ENCODE measurements around the gene GALNT18. TPM values are rescaled to one million over a fixed set of nuclear protein-coding genes. Genes with fewer than 3 reads are reported as not detected.

Gene GALNT18
- total and polyA plus RNA-seq, 2 donors: 7.9 to 16.1 TPM

DNA sequence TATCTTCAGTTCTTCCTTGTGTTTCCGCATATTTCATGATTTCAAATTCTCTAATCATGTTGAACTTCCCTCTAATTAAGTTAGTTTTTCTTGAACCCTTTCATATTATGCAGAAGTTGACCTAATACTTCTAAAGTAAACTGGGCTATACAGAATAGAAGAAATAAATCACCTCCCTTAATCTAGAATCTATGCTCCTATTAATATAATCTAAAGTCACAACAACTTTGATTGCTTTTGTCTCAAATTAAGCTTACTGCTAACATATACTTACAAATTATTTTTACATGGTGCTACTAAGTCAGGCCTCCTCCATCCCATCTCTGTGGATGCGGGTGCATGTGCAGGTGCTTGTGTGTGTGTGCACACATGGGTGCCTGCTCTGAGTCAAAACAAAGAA, 241.5 kb downstream of the GALNT18 start:
- H3K36me3 ChIP-seq (ENCODE audit: control insufficient read depth in 2 of 2, insufficient read depth in 2 of 2, low read length in 1 of 2): no peaks in the 10 kb centered on the region
- no peaks in the 10 kb centered on the region for H3K27me3 ChIP-seq (ENCODE audit: control insufficient read depth in 2 of 2, insufficient read depth in 1 of 2, low read length in 1 of 2)
- H3K9me3 ChIP-seq (ENCODE audit: control insufficient read depth in 2 of 2, insufficient read depth in 1 of 2, low read length in 1 of 2): no peaks in the 10 kb centered on the region
- H3K27ac ChIP-seq (ENCODE audit: low read depth in 1 of 2, low read length in 1 of 2): no peak overlapping the region
- no peaks in the 10 kb centered on the region for H3K4me1 ChIP-seq (ENCODE audit: control insufficient read depth in 2 of 2, insufficient read depth in 2 of 2, low read length in 2 of 2)
- no peak overlapping the region for H3K4me3 ChIP-seq (ENCODE audit: low read length in 2 of 2)
- whole genome bisulfite sequencing: 95% methylated on average over 2 of the region's 2 CpGs
- no peak for DNase-seq (ENCODE audit: low read depth in 6 of 9, low spot score in 9 of 9)

DNA sequence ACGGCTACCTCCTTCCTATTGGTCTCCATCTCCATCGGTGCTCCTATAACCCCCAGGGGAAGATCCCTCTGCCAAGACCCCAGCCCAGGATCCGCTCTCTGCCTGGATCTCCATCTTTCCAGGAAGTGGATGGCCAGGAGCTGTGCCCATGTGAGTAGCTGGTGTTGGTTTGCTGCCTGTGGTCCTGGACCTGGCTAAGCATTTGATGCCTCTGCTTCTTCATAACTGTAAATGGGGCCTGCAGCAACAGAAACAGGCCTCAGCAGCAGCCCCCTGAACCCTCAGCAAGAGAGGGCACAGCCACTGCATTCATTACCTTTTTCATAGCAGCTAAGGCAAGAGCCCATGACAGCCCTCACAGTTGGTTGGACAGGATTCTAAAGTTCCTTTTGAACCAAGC, 242.1 kb downstream of the GALNT18 start:
- DNase-seq (ENCODE audit: low read depth in 6 of 9, low spot score in 9 of 9): no peak
- H3K9me3 ChIP-seq (ENCODE audit: control insufficient read depth in 2 of 2, insufficient read depth in 1 of 2, low read length in 1 of 2): no peaks in the 10 kb centered on the region
- no peaks in the 10 kb centered on the region for H3K27me3 ChIP-seq (ENCODE audit: control insufficient read depth in 2 of 2, insufficient read depth in 1 of 2, low read length in 1 of 2)
- no peak overlapping the region for H3K27ac ChIP-seq (ENCODE audit: low read depth in 1 of 2, low read length in 1 of 2)
- H3K4me1 ChIP-seq (ENCODE audit: control insufficient read depth in 2 of 2, insufficient read depth in 2 of 2, low read length in 2 of 2): no peaks in the 10 kb centered on the region
- H3K36me3 ChIP-seq (ENCODE audit: control insufficient read depth in 2 of 2, insufficient read depth in 2 of 2, low read length in 1 of 2): no peaks in the 10 kb centered on the region
- WGBS: 93% methylated on average over 3 of the region's 3 CpGs
- no peak overlapping the region for H3K4me3 ChIP-seq (ENCODE audit: low read length in 2 of 2)

DNA sequence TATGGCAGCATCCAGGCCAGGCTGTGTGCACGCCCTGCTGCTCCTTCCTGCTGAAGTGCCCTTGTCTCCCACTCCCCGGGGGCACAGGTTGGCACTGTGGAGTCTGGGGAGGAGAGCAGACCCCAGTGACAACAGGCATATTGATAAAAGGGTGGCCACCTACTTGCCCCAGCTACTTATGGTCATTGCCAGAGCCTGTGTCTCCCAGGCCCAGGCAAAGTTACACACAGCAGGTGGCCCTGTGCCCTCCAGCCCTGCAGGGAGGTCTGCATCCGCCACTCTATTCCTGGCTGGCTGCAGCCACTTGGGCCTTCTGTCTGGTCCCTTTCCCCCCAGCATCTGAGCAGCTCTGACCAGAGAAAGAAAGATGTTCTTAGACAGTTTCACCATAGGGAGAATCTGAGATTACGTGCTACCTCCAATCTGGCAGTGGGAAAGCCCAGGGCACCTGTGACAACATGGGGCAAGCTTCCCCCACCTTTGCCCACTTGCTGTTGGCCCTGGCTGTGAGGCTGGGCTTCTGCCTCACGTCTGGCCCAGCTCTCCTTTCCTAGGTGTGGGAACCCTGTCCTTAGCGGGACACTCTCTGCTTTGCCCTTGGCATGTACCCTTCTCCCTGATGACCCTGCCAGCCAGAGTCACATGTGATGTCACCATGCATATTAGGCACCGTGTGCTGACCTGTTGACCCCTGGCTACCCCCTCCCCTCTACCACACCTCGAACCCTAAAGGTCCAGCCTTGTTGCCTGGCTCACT, 243.4 kb downstream of the GALNT18 start:
- no peaks in the 10 kb centered on the region for H3K9me3 ChIP-seq (ENCODE audit: control insufficient read depth in 2 of 2, insufficient read depth in 1 of 2, low read length in 1 of 2)
- H3K27me3 ChIP-seq (ENCODE audit: control insufficient read depth in 2 of 2, insufficient read depth in 1 of 2, low read length in 1 of 2): no peaks in the 10 kb centered on the region
- H3K4me3 ChIP-seq (ENCODE audit: low read length in 2 of 2): no peak overlapping the region
- no peak for DNase-seq (ENCODE audit: low read depth in 6 of 9, low spot score in 9 of 9)
- WGBS: 91% methylated on average over 8 of the region's 8 CpGs
- H3K27ac ChIP-seq (ENCODE audit: low read depth in 1 of 2, low read length in 1 of 2): no peak overlapping the region
- no peaks in the 10 kb centered on the region for H3K4me1 ChIP-seq (ENCODE audit: control insufficient read depth in 2 of 2, insufficient read depth in 2 of 2, low read length in 2 of 2)
- no peaks in the 10 kb centered on the region for H3K36me3 ChIP-seq (ENCODE audit: control insufficient read depth in 2 of 2, insufficient read depth in 2 of 2, low read length in 1 of 2)

DNA sequence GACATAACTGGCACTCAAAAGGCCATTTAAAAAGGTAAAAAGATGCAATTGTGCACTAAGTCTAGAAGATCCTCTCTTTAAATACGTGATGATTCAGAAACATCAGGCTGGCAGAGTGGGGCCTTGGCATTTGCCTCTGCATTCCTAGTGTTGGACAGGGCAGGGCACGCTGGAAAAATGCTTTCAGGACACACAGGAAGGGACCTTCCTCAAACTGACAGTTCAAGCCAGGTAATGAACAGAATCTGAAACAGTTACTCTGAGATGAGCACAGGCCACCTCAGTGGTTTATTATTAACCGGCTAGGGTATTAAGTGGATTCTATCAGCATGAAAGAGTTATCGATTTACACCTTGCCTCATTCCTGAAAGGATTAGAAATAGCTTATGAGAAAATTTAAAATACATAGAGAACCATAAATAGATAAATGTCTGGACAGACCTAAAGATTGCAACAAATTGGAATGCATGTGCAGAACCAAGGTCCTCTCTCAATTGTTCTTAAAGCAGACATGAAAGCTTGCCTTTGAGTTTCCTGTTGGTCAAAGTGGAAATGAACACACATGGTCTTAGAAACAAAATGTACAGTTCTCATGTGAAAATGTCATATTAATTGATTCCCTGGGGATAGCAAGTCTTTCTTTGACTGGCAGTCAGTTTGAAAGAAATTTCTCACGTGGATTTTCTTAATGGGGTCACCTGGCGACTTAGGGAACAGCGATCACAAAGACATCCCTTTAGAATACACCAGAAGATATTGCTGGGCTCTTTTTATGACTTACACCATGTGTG, 247.3 kb downstream of the GALNT18 start:
- DNase-seq (ENCODE audit: low read depth in 6 of 9, low spot score in 9 of 9): no peak
- Histone ChIP-seq H3K27ac (ENCODE audit: low read depth in 1 of 2, low read length in 1 of 2) (no peak overlapping the region), H3K27me3 (ENCODE audit: control insufficient read depth in 2 of 2, insufficient read depth in 1 of 2, low read length in 1 of 2) (no peaks in the 10 kb centered on the region), H3K4me3 (ENCODE audit: low read length in 2 of 2) (no peak overlapping the region), H3K36me3 (ENCODE audit: control insufficient read depth in 2 of 2, insufficient read depth in 2 of 2, low read length in 1 of 2) (no peaks in the 10 kb centered on the region), H3K9me3 (ENCODE audit: control insufficient read depth in 2 of 2, insufficient read depth in 1 of 2, low read length in 1 of 2) (no peaks in the 10 kb centered on the region), H3K4me1 (ENCODE audit: control insufficient read depth in 2 of 2, insufficient read depth in 2 of 2, low read length in 2 of 2) (no peaks in the 10 kb centered on the region)
- 95% methylated on average over 7 of the region's 7 CpGs for WGBS

DNA sequence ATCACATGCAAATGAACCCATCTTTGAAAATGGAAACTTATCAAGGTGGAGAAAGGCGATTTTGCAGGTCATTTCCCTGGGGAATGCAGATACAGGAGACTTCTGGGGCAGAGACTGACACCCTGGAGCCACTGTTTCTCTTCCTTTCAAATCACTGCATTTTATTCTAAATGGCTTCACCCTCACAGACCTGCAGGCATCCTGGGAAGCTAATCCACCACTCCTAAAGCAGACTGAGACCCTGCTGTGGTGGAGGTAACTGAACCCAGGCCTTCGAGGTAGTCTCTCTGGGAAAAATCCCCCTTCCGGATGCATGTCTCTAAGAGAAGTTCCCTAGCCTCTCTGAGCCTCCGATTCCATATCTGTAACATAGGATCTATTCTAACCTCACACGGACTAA, 247.9 kb downstream of the GALNT18 start:
- H3K4me1 ChIP-seq (ENCODE audit: control insufficient read depth in 2 of 2, insufficient read depth in 2 of 2, low read length in 2 of 2): no peaks in the 10 kb centered on the region
- WGBS: 87% methylated on average over 5 of the region's 5 CpGs
- H3K27ac ChIP-seq (ENCODE audit: low read depth in 1 of 2, low read length in 1 of 2): no peak overlapping the region
- no peaks in the 10 kb centered on the region for H3K36me3 ChIP-seq (ENCODE audit: control insufficient read depth in 2 of 2, insufficient read depth in 2 of 2, low read length in 1 of 2)
- H3K4me3 ChIP-seq (ENCODE audit: low read length in 2 of 2): no peak overlapping the region
- no peaks in the 10 kb centered on the region for H3K9me3 ChIP-seq (ENCODE audit: control insufficient read depth in 2 of 2, insufficient read depth in 1 of 2, low read length in 1 of 2)
- DNase-seq (ENCODE audit: low read depth in 6 of 9, low spot score in 9 of 9): no peak
- H3K27me3 ChIP-seq (ENCODE audit: control insufficient read depth in 2 of 2, insufficient read depth in 1 of 2, low read length in 1 of 2): no peaks in the 10 kb centered on the region

DNA sequence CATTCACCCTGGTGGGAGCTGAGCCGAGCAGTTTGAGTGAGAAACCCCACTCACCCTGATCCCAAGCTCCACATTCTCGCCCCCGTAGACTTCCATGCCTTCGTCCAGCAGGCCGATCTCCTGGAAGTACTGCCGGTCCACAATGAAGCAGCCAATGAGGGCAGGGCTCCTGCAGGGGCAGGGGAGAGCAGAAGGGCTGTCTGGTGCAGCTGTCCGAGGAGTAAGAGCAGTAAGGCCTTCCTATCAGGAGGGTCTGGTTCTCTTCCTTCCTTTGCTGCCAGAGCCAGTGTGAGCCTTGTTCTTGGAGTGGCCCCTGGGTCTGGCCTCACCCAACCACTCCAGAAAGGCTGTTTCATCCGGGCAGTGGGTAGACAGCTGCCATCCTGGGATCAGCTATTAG, 249.3 kb downstream of the GALNT18 start:
- WGBS: 91% methylated on average over 8 of the region's 8 CpGs
- Histone ChIP-seq H3K36me3 (ENCODE audit: control insufficient read depth in 2 of 2, insufficient read depth in 2 of 2, low read length in 1 of 2) (no peaks in the 10 kb centered on the region), H3K4me3 (ENCODE audit: low read length in 2 of 2) (no peak overlapping the region), H3K9me3 (ENCODE audit: control insufficient read depth in 2 of 2, insufficient read depth in 1 of 2, low read length in 1 of 2) (no peaks in the 10 kb centered on the region), H3K27ac (ENCODE audit: low read depth in 1 of 2, low read length in 1 of 2) (no peak overlapping the region), H3K4me1 (ENCODE audit: control insufficient read depth in 2 of 2, insufficient read depth in 2 of 2, low read length in 2 of 2) (no peaks in the 10 kb centered on the region), H3K27me3 (ENCODE audit: control insufficient read depth in 2 of 2, insufficient read depth in 1 of 2, low read length in 1 of 2) (no peaks in the 10 kb centered on the region)
- DNase-seq (ENCODE audit: low read depth in 6 of 9, low spot score in 9 of 9): no peak

DNA sequence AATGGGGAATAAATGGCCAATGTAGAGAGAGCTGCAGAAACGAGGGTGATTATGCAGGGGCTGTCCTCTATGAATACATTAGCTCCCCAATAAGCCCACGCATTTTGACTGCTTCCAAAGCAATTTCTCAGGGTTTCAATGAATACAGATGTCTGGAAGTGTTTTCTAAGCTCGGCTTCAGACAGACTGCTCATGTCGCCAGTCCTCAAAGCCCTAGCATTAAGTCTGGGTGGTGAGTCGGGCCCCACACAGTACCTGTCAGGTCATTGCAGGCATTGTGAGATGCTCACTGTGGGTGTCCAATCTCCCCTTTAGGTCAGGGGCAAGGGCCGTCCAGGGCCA, 250.9 kb downstream of the GALNT18 start:
- no peaks in the 10 kb centered on the region for H3K9me3 ChIP-seq (ENCODE audit: control insufficient read depth in 2 of 2, insufficient read depth in 1 of 2, low read length in 1 of 2)
- no peaks in the 10 kb centered on the region for H3K4me1 ChIP-seq (ENCODE audit: control insufficient read depth in 2 of 2, insufficient read depth in 2 of 2, low read length in 2 of 2)
- whole genome bisulfite sequencing: 93% methylated on average over 6 of the region's 6 CpGs
- no peaks in the 10 kb centered on the region for H3K36me3 ChIP-seq (ENCODE audit: control insufficient read depth in 2 of 2, insufficient read depth in 2 of 2, low read length in 1 of 2)
- H3K27me3 ChIP-seq (ENCODE audit: control insufficient read depth in 2 of 2, insufficient read depth in 1 of 2, low read length in 1 of 2): no peaks in the 10 kb centered on the region
- no peak overlapping the region for H3K27ac ChIP-seq (ENCODE audit: low read depth in 1 of 2, low read length in 1 of 2)
- H3K4me3 ChIP-seq (ENCODE audit: low read length in 2 of 2): no peak overlapping the region
- no peak for DNase-seq (ENCODE audit: low read depth in 6 of 9, low spot score in 9 of 9)

DNA sequence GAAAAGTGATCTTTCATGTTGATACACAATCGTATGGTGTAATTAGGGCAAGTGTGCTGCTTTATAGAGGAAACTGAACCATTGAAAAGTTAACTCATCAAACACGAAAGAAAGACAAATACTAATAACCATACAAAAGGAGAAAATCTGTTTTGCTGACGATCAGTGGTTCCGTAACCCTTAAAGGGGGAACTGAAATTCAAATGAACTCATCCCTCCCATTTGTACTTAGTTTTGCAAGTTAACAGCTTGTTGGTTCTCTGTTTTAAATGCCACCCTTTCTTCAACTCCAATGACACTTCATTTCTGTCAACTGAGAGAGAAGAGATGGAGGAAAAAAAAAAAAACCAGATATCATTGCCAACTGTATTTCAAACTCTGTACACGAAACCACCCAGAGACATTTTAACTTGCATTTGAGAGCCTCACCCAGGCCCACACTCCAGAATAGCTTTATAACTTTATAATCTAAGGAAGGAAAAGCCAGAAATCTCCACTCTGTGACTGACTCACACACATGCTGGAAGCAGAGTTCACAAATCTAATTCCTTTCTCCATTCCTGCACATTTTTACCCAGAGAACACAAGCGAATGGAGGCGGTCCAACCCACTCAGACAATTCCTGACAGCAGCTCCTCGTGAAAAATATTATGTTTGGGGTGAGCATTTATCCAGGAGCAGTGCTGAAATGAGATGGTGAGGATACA, 251.4 kb downstream of the GALNT18 start:
- Histone ChIP-seq H3K9me3 (ENCODE audit: control insufficient read depth in 2 of 2, insufficient read depth in 1 of 2, low read length in 1 of 2) (no peaks in the 10 kb centered on the region), H3K27me3 (ENCODE audit: control insufficient read depth in 2 of 2, insufficient read depth in 1 of 2, low read length in 1 of 2) (no peaks in the 10 kb centered on the region), H3K4me3 (ENCODE audit: low read length in 2 of 2) (no peak overlapping the region), H3K27ac (ENCODE audit: low read depth in 1 of 2, low read length in 1 of 2) (no peak overlapping the region), H3K36me3 (ENCODE audit: control insufficient read depth in 2 of 2, insufficient read depth in 2 of 2, low read length in 1 of 2) (no peaks in the 10 kb centered on the region), H3K4me1 (ENCODE audit: control insufficient read depth in 2 of 2, insufficient read depth in 2 of 2, low read length in 2 of 2) (no peaks in the 10 kb centered on the region)
- no peak for DNase-seq (ENCODE audit: low read depth in 6 of 9, low spot score in 9 of 9)
- WGBS: 93% methylated on average over 8 of the region's 8 CpGs

DNA sequence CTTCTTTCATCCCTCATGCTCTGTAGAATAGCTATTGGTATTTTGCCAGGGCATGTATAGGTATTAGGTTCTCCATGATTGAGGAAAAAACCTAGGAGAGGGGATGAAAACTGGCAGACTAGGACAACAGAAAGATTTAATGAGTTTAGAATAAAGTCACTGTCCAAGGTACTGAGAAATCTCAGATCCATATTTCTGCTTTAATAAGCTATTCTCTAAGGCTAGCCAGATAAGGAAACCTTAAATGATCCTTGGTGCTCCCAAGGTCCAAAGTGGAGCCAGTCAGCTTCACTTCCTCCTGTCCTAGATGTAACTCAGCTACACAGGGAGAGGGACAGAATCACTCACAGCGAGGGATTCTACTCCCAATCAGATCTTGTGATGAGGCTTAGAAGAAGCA, 255.0 kb downstream of the GALNT18 start:
- no peak for DNase-seq (ENCODE audit: low read depth in 6 of 9, low spot score in 9 of 9)

More for the DNA sequence above, 255.0 kb downstream of the GALNT18 start:
- Histone ChIP-seq H3K4me3 (ENCODE audit: low read length in 2 of 2) (no peak overlapping the region), H3K9me3 (ENCODE audit: control insufficient read depth in 2 of 2, insufficient read depth in 1 of 2, low read length in 1 of 2) (no peaks in the 10 kb centered on the region), H3K27me3 (ENCODE audit: control insufficient read depth in 2 of 2, insufficient read depth in 1 of 2, low read length in 1 of 2) (no peaks in the 10 kb centered on the region), H3K27ac (ENCODE audit: low read depth in 1 of 2, low read length in 1 of 2) (no peak overlapping the region), H3K4me1 (ENCODE audit: control insufficient read depth in 2 of 2, insufficient read depth in 2 of 2, low read length in 2 of 2) (no peaks in the 10 kb centered on the region), H3K36me3 (ENCODE audit: control insufficient read depth in 2 of 2, insufficient read depth in 2 of 2, low read length in 1 of 2) (no peaks in the 10 kb centered on the region)
- 94% methylated on average over 1 of the region's 1 CpG for WGBS
